ENCODE results near the gene SDK2.

DNA sequence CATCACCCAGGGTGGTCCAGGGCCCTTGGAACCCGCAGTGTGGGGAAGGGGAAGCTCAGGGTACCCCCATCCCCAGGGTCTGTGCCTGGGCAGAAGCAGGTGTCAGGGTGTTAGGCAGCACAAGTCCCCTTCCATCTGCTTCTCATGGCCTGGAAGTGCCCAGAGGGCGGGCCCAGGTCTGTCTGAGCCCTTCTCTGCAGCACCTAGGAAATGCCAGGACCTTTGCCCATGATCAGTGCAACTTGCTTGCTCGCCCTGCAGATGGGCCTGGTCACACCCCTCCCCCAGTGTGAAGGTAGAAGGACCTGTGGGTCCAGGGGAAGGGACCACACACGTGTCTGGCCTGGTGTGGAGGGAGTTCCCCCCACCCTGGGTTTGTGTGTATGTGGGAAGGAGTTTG is 174.9 kb downstream of the SDK2 start:
- TF ChIP-seq POLR2A (IDR thresholded peaks at IDR 0.05), result no peak
- TF ChIP-seq, protein P1, sequence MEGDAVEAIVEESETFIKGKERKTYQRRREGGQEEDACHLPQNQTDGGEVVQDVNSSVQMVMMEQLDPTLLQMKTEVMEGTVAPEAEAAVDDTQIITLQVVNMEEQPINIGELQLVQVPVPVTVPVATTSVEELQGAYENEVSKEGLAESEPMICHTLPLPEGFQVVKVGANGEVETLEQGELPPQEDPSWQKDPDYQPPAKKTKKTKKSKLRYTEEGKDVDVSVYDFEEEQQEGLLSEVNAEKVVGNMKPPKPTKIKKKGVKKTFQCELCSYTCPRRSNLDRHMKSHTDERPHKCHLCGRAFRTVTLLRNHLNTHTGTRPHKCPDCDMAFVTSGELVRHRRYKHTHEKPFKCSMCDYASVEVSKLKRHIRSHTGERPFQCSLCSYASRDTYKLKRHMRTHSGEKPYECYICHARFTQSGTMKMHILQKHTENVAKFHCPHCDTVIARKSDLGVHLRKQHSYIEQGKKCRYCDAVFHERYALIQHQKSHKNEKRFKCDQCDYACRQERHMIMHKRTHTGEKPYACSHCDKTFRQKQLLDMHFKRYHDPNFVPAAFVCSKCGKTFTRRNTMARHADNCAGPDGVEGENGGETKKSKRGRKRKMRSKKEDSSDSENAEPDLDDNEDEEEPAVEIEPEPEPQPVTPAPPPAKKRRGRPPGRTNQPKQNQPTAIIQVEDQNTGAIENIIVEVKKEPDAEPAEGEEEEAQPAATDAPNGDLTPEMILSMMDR (IDR thresholded peaks at IDR 0.05), result no peak
